Naive B cell (primary cell): Measurements from ENCODE around the gene AKNA. TPM values are rescaled to one million over a fixed set of nuclear protein-coding genes. Genes with fewer than 3 reads are reported as not detected.

Source experiments
- ATAC-seq, 2 donors: fragments of 150-1000 bp; cut with Tn5 transposase; 2 replicates each; pipeline ENCODE4 v1.10.0; 2021; ENCODE audit warnings: low read depth in 2 of 2, mild to moderate bottlenecking in 2 of 2, moderate library complexity in 2 of 2
- DNase-seq: peaks from one replicate; pipeline ENCODE4 v3.0.0; 2022
- H3K27ac Mint-ChIP-seq, 6 donors: one replicate each; pipeline ENCODE4 v1.8.0; 2020 to 2022; ENCODE audit warnings: mild to moderate bottlenecking in 6 of 6, mixed read lengths in 6 of 6, moderate library complexity in 5 of 6, inconsistent platforms in 2 of 6
- H3K27me3 Mint-ChIP-seq, 3 donors: one replicate each; pipeline ENCODE4 v1.8.0; 2021 to 2022; ENCODE audit warnings: mixed read lengths in 3 of 3, mild to moderate bottlenecking in 1 of 3
- H3K36me3 Mint-ChIP-seq, 2 donors: one replicate each; pipeline ENCODE4 v1.8.0; 2020 to 2022; ENCODE audit warnings: mixed read lengths in 2 of 2, inconsistent platforms in 1 of 2, mild to moderate bottlenecking in 1 of 2
- H3K4me1 Mint-ChIP-seq, 3 donors: one replicate each; pipeline ENCODE4 v1.8.0; 2020 to 2022; ENCODE audit warnings: mixed read lengths in 3 of 3, inconsistent platforms in 1 of 3, mild to moderate bottlenecking in 1 of 3, moderate library complexity in 1 of 3
- H3K4me3 Mint-ChIP-seq, 8 donors: one replicate each; pipeline ENCODE4 v1.8.0; 2020 to 2022; ENCODE audit warnings: mild to moderate bottlenecking in 8 of 8, mixed read lengths in 8 of 8, moderate library complexity in 8 of 8, inconsistent platforms in 2 of 8
- H3K9me3 Mint-ChIP-seq, 7 donors: one replicate each; pipeline ENCODE4 v1.8.0; 2020 to 2022; ENCODE audit warnings: mixed read lengths in 7 of 7, mild to moderate bottlenecking in 5 of 7, inconsistent platforms in 2 of 7, moderate library complexity in 1 of 7
- polyA plus RNA-seq, 6 donors: library from polyadenylated mRNA; unstranded; fragments of 300-500 nt; fragmentation: Illumina TruSeq; gene quantifications; one replicate each; pipeline ENCODE4 v1.2.3, GENCODE V29; 2021; ENCODE audit warnings: low read depth in 6 of 6

The AKNA gene
- polyA plus RNA-seq, 6 donors from 2014 or later: 0.78 to 34.1 (median 13.7) TPM

GRCh38 chr9:114386886-114387679, 699 bp downstream of the AKNA start:
- ATAC-seq: no peak

GRCh38 chr9:114386361-114386885, 1.4 kb downstream of the AKNA start:
- no peak for DNase-seq
- no peaks in the 10 kb centered on the region for H3K9me3 Mint-ChIP-seq
- no peak for ATAC-seq
- H3K27me3 Mint-ChIP-seq: no peaks in the 10 kb centered on the region
- H3K4me3 Mint-ChIP-seq: peak overlapping the region; percentile 95 to 99 (median 97)
- H3K4me1 Mint-ChIP-seq: peaks cover 85% of the 10 kb centered on the region in 3 donors
- H3K27ac Mint-ChIP-seq: peak overlapping the region; percentile 79 to 99 (median 98)
- peaks cover 13% of the 10 kb centered on the region in 2 donors for H3K36me3 Mint-ChIP-seq

More at GRCh38 chr9:114386886-114387679, 699 bp downstream of the AKNA start:
- no peak for DNase-seq
- Mint-ChIP-seq H3K9me3 (no peaks in the 10 kb centered on the region), H3K27me3 (no peaks in the 10 kb centered on the region), H3K36me3 (peaks cover 13% of the 10 kb centered on the region in 2 donors), H3K4me3 (peak overlapping the region; percentile 95 to 99 (median 97)), H3K27ac (peak overlapping the region; percentile 79 to 99 (median 98)), H3K4me1 (peaks cover 84 to 86% (median 85%) of the 10 kb centered on the region in 3 donors)

GRCh38 chr9:114385397-114386181, 2.2 kb downstream of the AKNA start:
- peak overlapping the region; percentile 79 to 99 (median 98) for H3K27ac Mint-ChIP-seq
- peak; percentile 87 for ATAC-seq
- DNase-seq: peak; percentile 92
- peak overlapping the region; percentile 95 to 99 (median 97) for H3K4me3 Mint-ChIP-seq
- peaks cover 76 to 82% (median 80%) of the 10 kb centered on the region in 3 donors for H3K4me1 Mint-ChIP-seq
- no peaks in the 10 kb centered on the region for H3K9me3 Mint-ChIP-seq
- H3K27me3 Mint-ChIP-seq: no peaks in the 10 kb centered on the region
- H3K36me3 Mint-ChIP-seq: peaks cover 13% of the 10 kb centered on the region in 2 donors

- Mint-ChIP-seq H3K9me3 (no peaks in the 10 kb centered on the region), H3K4me3 (peak overlapping the region; percentile 95 to 99 (median 97)), H3K27me3 (no peaks in the 10 kb centered on the region), H3K4me1 (peaks cover 69 to 81% (median 77%) of the 10 kb centered on the region in 3 donors), H3K36me3 (peaks cover 13 to 16% of the 10 kb centered on the region in 2 donors), H3K27ac (peak overlapping the region; percentile 79 to 99 (median 98))
- ATAC-seq (no peak), DNase-seq (no peak)
Observed at GRCh38 chr9:114384836-114385396, 2.9 kb downstream of the AKNA start.

- Mint-ChIP-seq H3K27ac (peak overlapping the region; percentile 79 to 99 (median 98)), H3K4me1 (peaks cover 67 to 81% (median 74%) of the 10 kb centered on the region in 3 donors), H3K27me3 (no peaks in the 10 kb centered on the region), H3K4me3 (peak overlapping the region; percentile 95 to 99 (median 97)), H3K36me3 (peaks cover 13 to 21% of the 10 kb centered on the region in 2 donors), H3K9me3 (no peaks in the 10 kb centered on the region)
- ATAC-seq: no peak
- no peak for DNase-seq
Observed at GRCh38 chr9:114384341-114384740, 3.4 kb downstream of the AKNA start.

GRCh38 chr9:114383521-114384231, 4.1 kb downstream of the AKNA start:
- DNase-seq: no peak
- Mint-ChIP-seq H3K4me3 (peak overlapping the region; percentile 85 to 99 (median 96)), H3K27ac (peak overlapping the region; percentile 79 to 99 (median 98)), H3K27me3 (no peaks in the 10 kb centered on the region), H3K4me1 (peaks cover 64 to 81% (median 71%) of the 10 kb centered on the region in 3 donors), H3K36me3 (peaks cover 17 to 23% of the 10 kb centered on the region in 2 donors), H3K9me3 (no peaks in the 10 kb centered on the region)
- no peak for ATAC-seq

- ATAC-seq (peak; percentile 47 to 49), DNase-seq (peak; percentile 66)
- H3K36me3 Mint-ChIP-seq: peaks cover 20 to 31% of the 10 kb centered on the region in 2 donors
- H3K9me3 Mint-ChIP-seq: no peaks in the 10 kb centered on the region
- H3K4me1 Mint-ChIP-seq: peaks cover 64 to 81% (median 71%) of the 10 kb centered on the region in 3 donors
- no peaks in the 10 kb centered on the region for H3K27me3 Mint-ChIP-seq
- H3K4me3 Mint-ChIP-seq: peak overlapping the region; percentile 85 to 99 (median 96)
- peak overlapping the region; percentile 79 to 99 (median 92) for H3K27ac Mint-ChIP-seq
Observed at GRCh38 chr9:114382699-114383520, 4.9 kb downstream of the AKNA start.

- peaks cover 55 to 92% (median 80%) of the 10 kb centered on the region in 3 donors for H3K4me1 Mint-ChIP-seq
- H3K27me3 Mint-ChIP-seq: no peaks in the 10 kb centered on the region
- H3K27ac Mint-ChIP-seq: peak overlapping the region in 5 of 6 donors; percentile 57 to 94 (median 79)
- no peaks in the 10 kb centered on the region for H3K9me3 Mint-ChIP-seq
- ATAC-seq: no peak
- H3K4me3 Mint-ChIP-seq: peak overlapping the region in 2 of 8 donors; percentile 27 to 33
- no peak for DNase-seq
- H3K36me3 Mint-ChIP-seq: peaks cover 25 to 41% of the 10 kb centered on the region in 2 donors
Observed at GRCh38 chr9:114378883-114379282, 8.9 kb downstream of the AKNA start.

GRCh38 chr9:114378016-114378415, 9.8 kb downstream of the AKNA start:
- DNase-seq (no peak), ATAC-seq (no peak)
- Mint-ChIP-seq H3K27me3 (no peaks in the 10 kb centered on the region), H3K4me1 (peaks cover 50 to 92% (median 80%) of the 10 kb centered on the region in 3 donors), H3K9me3 (no peaks in the 10 kb centered on the region), H3K36me3 (peaks cover 25 to 39% of the 10 kb centered on the region in 2 donors), H3K27ac (peak overlapping the region; percentile 60 to 99 (median 92)), H3K4me3 (peak overlapping the region in 5 of 8 donors; percentile 4 to 77 (median 37))

- Mint-ChIP-seq H3K36me3 (peaks cover 25 to 33% of the 10 kb centered on the region in 2 donors), H3K4me1 (peaks cover 53 to 92% (median 80%) of the 10 kb centered on the region in 3 donors), H3K27ac (peak overlapping the region in 5 of 6 donors; percentile 76 to 95 (median 79)), H3K4me3 (peak overlapping the region in 2 of 8 donors; percentile 16 to 40), H3K27me3 (no peaks in the 10 kb centered on the region), H3K9me3 (no peaks in the 10 kb centered on the region)
- ATAC-seq (no peak), DNase-seq (no peak)
Observed at GRCh38 chr9:114376586-114377445, 11.0 kb downstream of the AKNA start.
